Endodermal cell (in vitro differentiated cells): ENCODE data around the gene ZNF280C. TPM values are rescaled to one million over a fixed set of nuclear protein-coding genes. Genes with fewer than 3 reads are reported as not detected.

Experiments
- DNase-seq: peaks from one replicate; pipeline ENCODE4 v3.0.0-alpha.2; 2017
- H3K27ac ChIP-seq: 2 replicates; pipeline ENCODE4 v1.5.1; 2013; ENCODE audit warnings: mild to moderate bottlenecking, low read depth, low read length, moderate library complexity
- H3K27me3 ChIP-seq: 2 replicates; pipeline ENCODE4 v1.6.1; 2013; ENCODE audit warnings: mild to moderate bottlenecking, low read length, moderate library complexity; ENCODE audit not compliant: insufficient read depth, control insufficient read depth, poor library complexity, severe bottlenecking
- H3K36me3 ChIP-seq: 2 replicates; pipeline ENCODE4 v1.7.0; 2013; ENCODE audit warnings: mild to moderate bottlenecking, low read length, moderate library complexity; ENCODE audit not compliant: control insufficient read depth, insufficient read depth
- H3K4me1 ChIP-seq: one replicate; pipeline ENCODE4 v1.7.0; 2013; ENCODE audit warnings: low read length; ENCODE audit not compliant: control insufficient read depth, insufficient read depth
- H3K4me3 ChIP-seq: 2 replicates; pipeline ENCODE4 v1.5.1; 2013; ENCODE audit warnings: mild to moderate bottlenecking, low read length, moderate library complexity
- H3K9ac ChIP-seq: 2 replicates; pipeline ENCODE4 v1.6.1; 2013; ENCODE audit warnings: mild to moderate bottlenecking, low read length, moderate library complexity; ENCODE audit not compliant: poor library complexity, severe bottlenecking; ENCODE audit errors: extremely low read depth
- H3K9me3 ChIP-seq: 2 replicates; pipeline ENCODE4 v1.6.1; 2013; ENCODE audit warnings: mild to moderate bottlenecking, low read length, moderate library complexity; ENCODE audit not compliant: control insufficient read depth
- H3K27ac Mint-ChIP-seq: 2 replicates; pipeline ENCODE4 v1.8.0; 2020; ENCODE audit warnings: mixed read lengths
- H3K27me3 Mint-ChIP-seq: 2 replicates; pipeline ENCODE4 v1.8.0; 2021; ENCODE audit warnings: mild to moderate bottlenecking, mixed read lengths; ENCODE audit not compliant: insufficient read depth
- H3K36me3 Mint-ChIP-seq: 2 replicates; pipeline ENCODE4 v1.8.0; 2020; ENCODE audit warnings: low read depth, mixed read lengths
- H3K4me1 Mint-ChIP-seq: 2 replicates; pipeline ENCODE4 v1.8.0; 2020; ENCODE audit warnings: mixed read lengths
- H3K4me3 Mint-ChIP-seq: 2 replicates; pipeline ENCODE4 v1.8.0; 2020; ENCODE audit warnings: mild to moderate bottlenecking, moderate library complexity, mixed read lengths
- H3K9me3 Mint-ChIP-seq: 2 replicates; pipeline ENCODE4 v1.8.0; 2020; ENCODE audit warnings: mild to moderate bottlenecking, mixed read lengths
- WGBS, 2 experiments: methylation state at CpG; one replicate each; pipeline versions ENCODE4 v1.1.5 to v1.1.7; 2013; ENCODE audit warnings: missing lambda C conversion rate in 2 of 2, mixed read lengths in 1 of 2; ENCODE audit not compliant: insufficient coverage in 1 of 2, insufficient read length in 1 of 2; 5-methylcytosine and 5-hydroxymethylcytosine counted together
- total RNA-seq, 2 donors: library from RNA; stranded (reverse); fragmentation: NEBNext Ultra II Directional in 1 of 2; extraction: Animal tissue kit (Norgen Biotek cat#: 25700) in 1 of 2; gene quantifications; 2 replicates in 1 of 2; 3 replicates in 1 of 2; pipeline ENCODE4 v1.2.1, GENCODE V29; 2021
- TF ChIP-seq, protein P1 (sequence below): fragments of 200-600 bp; sonication (generic); conservative IDR thresholded peaks from 2 replicates; pipeline ENCODE4 v1.5.0; 2021; ENCODE audit warnings: antibody characterized with exemption, mild to moderate bottlenecking

ZNF280C gene
- total RNA-seq, 2 donors from 2014 or later: 15.4 to 15.7 TPM

DNA sequence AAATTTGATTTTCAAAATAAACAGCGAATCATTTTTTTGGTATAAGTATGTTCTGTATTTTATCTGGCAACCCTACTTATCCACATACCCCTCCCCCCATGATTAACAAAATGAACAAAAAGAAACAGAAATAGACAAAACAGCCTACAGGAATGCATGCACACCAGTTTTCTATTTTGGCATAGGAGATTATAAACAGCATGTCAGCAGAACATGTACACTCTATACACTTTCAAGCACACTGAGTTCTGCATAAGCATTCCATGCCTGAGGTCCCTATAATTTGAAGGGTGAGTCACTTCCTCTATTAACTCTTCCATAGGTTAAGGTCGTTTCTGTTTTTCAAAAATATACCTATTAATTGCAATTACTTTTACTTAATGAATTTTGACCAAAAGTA lies 28.0 kb upstream of the ZNF280C start:
- H3K4me3 Mint-ChIP-seq: no peak overlapping the region
- H3K27ac Mint-ChIP-seq: no peak overlapping the region
- H3K9me3 ChIP-seq: no peaks in the 10 kb centered on the region
- no peaks in the 10 kb centered on the region for H3K4me1 Mint-ChIP-seq
- H3K27me3 ChIP-seq: no peaks in the 10 kb centered on the region
- DNase-seq: no peak
- TF ChIP-seq, protein P1, sequence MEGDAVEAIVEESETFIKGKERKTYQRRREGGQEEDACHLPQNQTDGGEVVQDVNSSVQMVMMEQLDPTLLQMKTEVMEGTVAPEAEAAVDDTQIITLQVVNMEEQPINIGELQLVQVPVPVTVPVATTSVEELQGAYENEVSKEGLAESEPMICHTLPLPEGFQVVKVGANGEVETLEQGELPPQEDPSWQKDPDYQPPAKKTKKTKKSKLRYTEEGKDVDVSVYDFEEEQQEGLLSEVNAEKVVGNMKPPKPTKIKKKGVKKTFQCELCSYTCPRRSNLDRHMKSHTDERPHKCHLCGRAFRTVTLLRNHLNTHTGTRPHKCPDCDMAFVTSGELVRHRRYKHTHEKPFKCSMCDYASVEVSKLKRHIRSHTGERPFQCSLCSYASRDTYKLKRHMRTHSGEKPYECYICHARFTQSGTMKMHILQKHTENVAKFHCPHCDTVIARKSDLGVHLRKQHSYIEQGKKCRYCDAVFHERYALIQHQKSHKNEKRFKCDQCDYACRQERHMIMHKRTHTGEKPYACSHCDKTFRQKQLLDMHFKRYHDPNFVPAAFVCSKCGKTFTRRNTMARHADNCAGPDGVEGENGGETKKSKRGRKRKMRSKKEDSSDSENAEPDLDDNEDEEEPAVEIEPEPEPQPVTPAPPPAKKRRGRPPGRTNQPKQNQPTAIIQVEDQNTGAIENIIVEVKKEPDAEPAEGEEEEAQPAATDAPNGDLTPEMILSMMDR: no peak
- no peak overlapping the region for H3K27ac ChIP-seq
- no peak overlapping the region for H3K4me3 ChIP-seq
- no peaks in the 10 kb centered on the region for H3K4me1 ChIP-seq
- peaks cover 33% of the 10 kb centered on the region for H3K9me3 Mint-ChIP-seq
- no peak overlapping the region for H3K9ac ChIP-seq
- H3K27me3 Mint-ChIP-seq: no peaks in the 10 kb centered on the region
- WGBS, 2 experiments: no CpG with 5 or more reads among the region's 2 CpGs
- H3K36me3 ChIP-seq: no peaks in the 10 kb centered on the region
- no peaks in the 10 kb centered on the region for H3K36me3 Mint-ChIP-seq

- TF ChIP-seq, protein P1: no peak
- Mint-ChIP-seq H3K4me1 (no peaks in the 10 kb centered on the region), H3K36me3 (no peaks in the 10 kb centered on the region), H3K4me3 (no peak overlapping the region), H3K9me3 (peaks cover 33% of the 10 kb centered on the region), H3K27me3 (no peaks in the 10 kb centered on the region), H3K27ac (no peak overlapping the region)
- no peak for DNase-seq
- Histone ChIP-seq H3K27ac (no peak overlapping the region), H3K4me1 (no peaks in the 10 kb centered on the region), H3K27me3 (no peaks in the 10 kb centered on the region), H3K9ac (no peak overlapping the region), H3K9me3 (no peaks in the 10 kb centered on the region), H3K4me3 (no peak overlapping the region), H3K36me3 (no peaks in the 10 kb centered on the region)
- 96% methylated on average over 3 of the region's 3 CpGs; no CpG with 5 or more reads in 1 of the 2 experiments for WGBS, 2 experiments
Observed at GRCh38 chrX:130296297-130296678, 27.6 kb upstream of the ZNF280C start.

GRCh38 chrX:130295519-130296296 lies 27.0 kb upstream of the ZNF280C start:
- H3K4me1 ChIP-seq: no peaks in the 10 kb centered on the region
- Mint-ChIP-seq H3K36me3 (no peaks in the 10 kb centered on the region), H3K27ac (no peak overlapping the region), H3K4me1 (no peaks in the 10 kb centered on the region), H3K27me3 (no peaks in the 10 kb centered on the region), H3K4me3 (no peak overlapping the region), H3K9me3 (peaks cover 30% of the 10 kb centered on the region)
- TF ChIP-seq, protein P1: no peak
- H3K27me3 ChIP-seq: no peaks in the 10 kb centered on the region
- 96% methylated on average over 5 of the region's 5 CpGs; no CpG with 5 or more reads in 1 of the 2 experiments for whole genome bisulfite sequencing, 2 experiments
- H3K9me3 ChIP-seq: no peaks in the 10 kb centered on the region
- H3K4me3 ChIP-seq: no peak overlapping the region
- no peak overlapping the region for H3K27ac ChIP-seq
- no peak overlapping the region for H3K9ac ChIP-seq
- DNase-seq: no peak
- no peaks in the 10 kb centered on the region for H3K36me3 ChIP-seq
